Measurements from ENCODE around the gene ANKRD63. TPM values are rescaled to one million over a fixed set of nuclear protein-coding genes. Genes with fewer than 3 reads are reported as not detected.

The ANKRD63 gene
- total and polyA plus RNA-seq, 2 of the 8 experiments (the other 6 are each of a cell fraction or from before 2014, with no cell fraction given): 0.18 to 0.26 TPM

DNA sequence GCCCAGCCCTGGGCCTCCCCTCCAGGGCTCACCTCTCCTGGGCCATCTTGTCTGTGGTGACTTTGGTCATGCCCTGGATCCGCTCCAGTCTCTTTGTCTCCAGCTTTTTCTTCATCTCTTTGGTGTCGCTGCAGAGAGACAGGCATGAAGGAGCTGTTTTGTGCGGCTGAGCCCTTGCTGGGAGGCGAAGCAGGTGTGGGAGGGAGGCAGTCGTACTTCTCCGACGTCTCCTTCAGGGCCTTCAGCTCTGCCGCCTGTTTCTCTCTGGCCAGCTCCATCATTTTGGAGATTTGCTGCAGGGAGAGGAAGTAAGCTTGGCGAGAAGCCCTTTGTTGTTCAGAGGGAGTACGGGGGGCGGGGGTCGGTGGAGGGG is 7.7 kb upstream of the ANKRD63 start (continued):
- TF ChIP-seq CEBPB (IDR thresholded peaks at IDR 0.05; ENCODE audit: low read depth, low read length) (no peak), CBX5 (IDR thresholded peaks at IDR 0.05; ENCODE audit: low read depth, low read length) (no peak), TBP (IDR thresholded peaks at IDR 0.05; ENCODE audit: low read depth, low read length) (no peak), CREB1 (IDR thresholded peaks at IDR 0.05) (no peak), SP4 (IDR thresholded peaks at IDR 0.05; ENCODE audit: low read length) (no peak)

Data from H1 (cell line).